Gastrocnemius medialis (tissue), 4 donors: ENCODE data around the gene MSL1. TPM values are rescaled to one million over a fixed set of nuclear protein-coding genes. Genes with fewer than 3 reads are reported as not detected.

Experiments used
- ATAC-seq, 2 donors: fragments of 150-250 bp; one replicate each; pipeline ENCODE4 v1.9.1; 2016
- DNase-seq, 2 donors: peaks; one replicate each; pipeline ENCODE4 v3.0.0-alpha.2; 2019
- H3K27ac ChIP-seq, 4 donors: fragments of 200-600 bp; sonication (generic); 1 replicate in 1 of 4; 2 replicates in 3 of 4; pipeline ENCODE4 v1.5.1; 2016 to 2018; ENCODE audit warnings: mild to moderate bottlenecking in 2 of 4, moderate library complexity in 1 of 4
- H3K27me3 ChIP-seq, 3 donors: fragments of 200-600 bp; sonication (generic) in 2 of 3; 1 replicate in 1 of 3; 2 replicates in 2 of 3; pipeline versions ENCODE4 v1.5.1 to v1.6.0; 2016 to 2019; ENCODE audit warnings: mild to moderate bottlenecking in 1 of 3, moderate library complexity in 1 of 3
- H3K36me3 ChIP-seq, 2 donors: fragments of 200-600 bp; sonication (generic) in 1 of 2; one replicate each; pipeline ENCODE4 v1.5.1; 2017 to 2018
- H3K4me1 ChIP-seq, 2 donors: fragments of 200-600 bp; sonication (generic) in 1 of 2; one replicate each; pipeline ENCODE4 v1.5.1; 2016 to 2017; ENCODE audit warnings: mild to moderate bottlenecking in 2 of 2
- H3K4me3 ChIP-seq, 4 donors: fragments of 200-600 bp; sonication (generic) in 3 of 4; 1 replicate in 1 of 4; 2 replicates in 3 of 4; pipeline ENCODE4 v1.5.1; 2016 to 2019; ENCODE audit warnings: mild to moderate bottlenecking in 2 of 4
- H3K9me3 ChIP-seq, 3 donors: fragments of 200-600 bp; sonication (generic) in 2 of 3; 1 replicate in 1 of 3; 2 replicates in 2 of 3; pipeline ENCODE4 v1.5.1; 2016 to 2019
- CTCF ChIP-seq, 5 experiments: fragments of 450-650 bp in 3 of 5; fragments of 200-600 bp in 2 of 5; sonication (generic) in 2 of 5; IDR thresholded peaks in 4 of 5; conservative IDR thresholded peaks in 1 of 5; 1 replicate in 4 of 5; 2 replicates in 1 of 5; pipeline ENCODE4 v1.5.1; 2016 to 2019; ENCODE audit warnings: antibody characterized with exemption in 5 of 5, mild to moderate bottlenecking in 3 of 5, moderate library complexity in 3 of 5
- POLR2A ChIP-seq, 2 donors: fragments of 450-650 bp; IDR thresholded peaks; one replicate each; pipeline ENCODE4 v1.6.1; 2017; ENCODE audit warnings: antibody characterized with exemption in 2 of 2, mild to moderate bottlenecking in 2 of 2, moderate library complexity in 2 of 2
- in situ Hi-C, 4 donors: fragments of 200-750 bp; cut with MboI; loops; one replicate each; pipeline versions ENCODE4 v1.15.0 to v1.8.0; 2017; ENCODE audit warnings: low sequenced_read_pairs in 4 of 4
- intact Hi-C: fragments of 100-400 bp; cut with DNase I; formaldehyde crosslinking; loops from one replicate; pipeline ENCODE4 v1.15.1; 2023; ENCODE audit warnings: low total_unique reads
- total RNA-seq, 4 donors: library from RNA; depleted of rRNA; stranded (reverse); fragments of >200 nt; gene quantifications; one replicate each; pipeline versions ENCODE4 v1.1.0 to v1.2.3, GENCODE V29; 2016

The MSL1 gene
- total RNA-seq, 4 donors from 2014 or later: 75.7 to 96.3 (median 85.9) TPM

GRCh38 chr17:40107522-40108174, 14.1 kb upstream of the MSL1 start:
- peak overlapping the region; percentile 93 to 100 (median 96) for H3K27ac ChIP-seq
- ATAC-seq (peak in 1 of 2 donors; percentile 2), DNase-seq (peak in 1 of 2 donors; percentile 67)
- no peaks in the 10 kb centered on the region for H3K36me3 ChIP-seq
- peaks cover 96 to 97% of the 10 kb centered on the region in 2 donors for H3K4me1 ChIP-seq
- no peaks in the 10 kb centered on the region for H3K9me3 ChIP-seq
- TF ChIP-seq POLR2A (IDR thresholded peaks at IDR 0.05): no peak
- no peak for TF ChIP-seq CTCF (IDR thresholded peaks at IDR 0.05 in 4 of 5, conservative IDR thresholded peaks at IDR 0.05 in 1 of 5)
- H3K27me3 ChIP-seq: no peaks in the 10 kb centered on the region
- peak overlapping the region in 3 of 4 donors; percentile 8 to 20 (median 10) for H3K4me3 ChIP-seq
- intact Hi-C loops (loop anchor here (1.0 kb wide), 3 partner anchors 8 to 92 kb away; partner anchors contain the start of gene CSF3), in situ Hi-C loops (loop anchor here in 2 of 4 donors (5.0 kb wide), 2 partner anchors 35 to 40 kb away; no protein-coding TSS in a partner anchor)

GRCh38 chr17:40108970-40109824, 12.6 kb upstream of the MSL1 start:
- DNase-seq (peak in 1 of 2 donors; percentile 58), ATAC-seq (no peak)
- TF ChIP-seq CTCF (IDR thresholded peaks at IDR 0.05 in 4 of 5, conservative IDR thresholded peaks at IDR 0.05 in 1 of 5) (no peak), POLR2A (IDR thresholded peaks at IDR 0.05) (no peak)
- intact Hi-C loops: loop anchor here (1.0 kb wide), 3 partner anchors 10 to 94 kb away; partner anchors contain the start of gene CSF3
- H3K36me3 ChIP-seq: no peaks in the 10 kb centered on the region
- in situ Hi-C loops: loop anchor here in 2 of 4 donors (5.0 kb wide), 2 partner anchors 37 to 42 kb away; no protein-coding TSS in a partner anchor
- H3K4me1 ChIP-seq: peaks cover 90 to 95% of the 10 kb centered on the region in 2 donors
- peak overlapping the region; percentile 93 to 100 (median 96) for H3K27ac ChIP-seq
- no peaks in the 10 kb centered on the region for H3K27me3 ChIP-seq
- no peak overlapping the region for H3K4me3 ChIP-seq
- no peaks in the 10 kb centered on the region for H3K9me3 ChIP-seq

- no peaks in the 10 kb centered on the region for H3K9me3 ChIP-seq
- H3K4me3 ChIP-seq: no peak overlapping the region
- DNase-seq: peak in 1 of 2 donors; percentile 50
- intact Hi-C loops (loop anchor here (5.0 kb wide), 2 partner anchors 177 to 207 kb away; partner anchors contain the start of gene CDC6), in situ Hi-C loops (loop anchor here in 2 of 4 donors (5.0 to 10.0 kb wide), 2 partner anchors 55 to 57 kb away; no protein-coding TSS in a partner anchor)
- no peaks in the 10 kb centered on the region for H3K27me3 ChIP-seq
- H3K36me3 ChIP-seq: no peaks in the 10 kb centered on the region
- H3K27ac ChIP-seq: peak overlapping the region; percentile 93 to 100 (median 96)
- peaks cover 86 to 95% of the 10 kb centered on the region in 2 donors for H3K4me1 ChIP-seq
- no peak for ATAC-seq
- TF ChIP-seq POLR2A (IDR thresholded peaks at IDR 0.05) (no peak), CTCF (IDR thresholded peaks at IDR 0.05 in 4 of 5, conservative IDR thresholded peaks at IDR 0.05 in 1 of 5) (no peak)
These were observed 11.5 kb upstream of the MSL1 start for GRCh38 chr17:40110026-40110845.
